CD4-positive, alpha-beta T cell treated with Interleukin-4 for 4 hours (primary cell): ENCODE measurements around the gene TMEM248.
"Not testable (repeated sequence)": the region's sequence is repeated elsewhere in the genome, so short reads cannot be mapped to it uniquely, and the experiment has no call there.

Source experiments
- DNase-seq: peaks from one replicate; pipeline ENCODE4 v3.0.0-alpha.2; 2020

TMEM248 gene

GRCh38 chr7:66910789-66911188 is 10.2 kb upstream of the TMEM248 start:
- no peak for DNase-seq

DNA sequence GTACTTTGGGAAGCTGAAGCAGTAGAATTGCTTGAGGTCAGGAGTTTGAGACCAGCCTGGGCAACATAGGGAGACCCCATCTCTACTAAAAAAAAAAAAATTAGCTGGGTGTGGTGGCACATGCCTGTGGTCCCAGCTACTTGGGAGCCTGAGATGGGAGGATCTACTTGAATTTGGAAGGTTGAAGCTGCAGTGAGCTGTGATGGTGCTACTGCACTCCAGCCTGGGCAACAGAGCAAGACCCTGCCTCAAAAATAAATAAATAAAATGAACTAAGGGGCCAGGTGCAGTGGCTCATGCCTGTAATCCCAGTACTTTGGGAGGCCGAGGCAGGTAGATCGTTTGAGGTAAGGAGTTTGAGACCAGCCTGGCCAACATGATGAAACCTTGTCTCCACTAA is 9.8 kb upstream of the TMEM248 start:
- DNase-seq: not testable (repeated sequence)

- no peak for DNase-seq
Observed at GRCh38 chr7:66912195-66912594, 8.8 kb upstream of the TMEM248 start.

GRCh38 chr7:66913118-66914037 is 7.6 kb upstream of the TMEM248 start:
- DNase-seq: no peak

GRCh38 chr7:66917904-66918303 is 3.1 kb upstream of the TMEM248 start:
- not testable (repeated sequence) for DNase-seq

GRCh38 chr7:66919304-66919703 is 1.7 kb upstream of the TMEM248 start:
- no peak for DNase-seq

DNA sequence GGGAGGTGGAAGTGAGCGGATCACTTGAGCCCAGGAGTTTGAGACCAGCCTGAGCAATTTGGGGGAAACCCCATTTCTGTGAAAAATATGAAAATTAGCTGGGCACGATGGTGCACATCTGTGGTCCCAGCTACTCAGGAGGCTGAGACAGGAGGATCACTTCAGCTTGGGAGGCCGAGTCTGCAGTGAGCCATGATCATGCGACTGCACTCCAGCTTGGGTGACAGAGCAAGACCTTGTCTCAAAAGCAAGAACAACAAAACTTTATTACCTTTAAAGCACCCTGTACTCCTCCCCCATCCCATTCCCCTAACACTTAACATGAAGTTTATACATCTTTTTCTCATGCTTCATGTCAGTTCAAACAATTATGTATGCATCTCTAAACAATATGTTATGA is 1.3 kb upstream of the TMEM248 start:
- no peak for DNase-seq

- DNase-seq: no peak
Observed at GRCh38 chr7:66920256-66920655, 769 bp upstream of the TMEM248 start.

- no peak for DNase-seq
Observed at GRCh38 chr7:66921396-66921917, 432 bp downstream of the TMEM248 start.

- DNase-seq: peak; percentile 48
Observed at GRCh38 chr7:66921918-66922486, 977 bp downstream of the TMEM248 start.

DNA sequence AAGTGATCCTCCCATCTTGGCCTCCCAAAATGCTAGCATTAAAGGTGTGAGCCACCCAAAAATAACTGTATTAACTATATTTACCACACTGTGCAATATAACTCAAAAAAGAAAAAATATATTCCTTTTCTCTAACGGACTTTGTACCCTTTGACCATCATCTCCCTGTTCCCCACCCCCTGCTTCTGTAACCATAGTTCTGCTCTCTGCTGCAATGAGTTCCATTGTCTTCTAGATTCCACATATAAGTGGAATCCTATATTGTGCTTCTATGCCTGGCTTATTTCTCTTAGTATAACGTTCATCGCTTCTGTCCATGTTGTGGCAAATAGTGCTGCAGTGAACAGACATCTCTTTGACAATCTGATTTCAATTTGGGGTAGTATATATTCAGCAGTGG is 4.2 kb downstream of the TMEM248 start:
- DNase-seq: no peak

DNA sequence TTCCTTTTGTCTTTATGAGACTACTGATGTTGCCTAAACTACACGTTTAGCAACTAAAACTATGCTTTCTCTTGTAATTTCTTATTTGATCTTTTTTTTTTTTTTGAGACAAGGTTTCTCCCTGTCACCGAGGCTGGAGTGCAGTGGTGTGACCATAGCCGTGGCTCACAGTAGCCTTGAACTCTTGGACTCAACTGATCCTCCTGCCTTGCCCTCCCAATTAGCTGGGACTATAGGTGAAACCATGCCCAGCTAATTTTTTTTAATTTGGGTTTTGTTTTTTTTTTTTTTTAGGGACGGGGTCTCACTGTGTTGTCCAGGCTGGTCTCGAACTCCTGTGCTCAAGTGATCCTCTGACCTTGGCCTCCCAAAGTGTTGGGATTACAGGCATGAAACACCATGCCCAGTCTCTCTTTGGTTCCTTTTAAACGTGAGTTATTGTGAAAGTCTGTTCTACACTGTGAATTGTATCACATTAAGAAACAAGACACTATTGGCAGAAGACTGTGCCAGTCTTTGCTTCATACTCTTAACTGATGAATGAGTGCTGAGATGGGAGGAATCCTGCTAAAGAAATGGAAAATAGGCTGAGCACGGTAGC is 6.4 kb downstream of the TMEM248 start:
- DNase-seq: no peak

DNA sequence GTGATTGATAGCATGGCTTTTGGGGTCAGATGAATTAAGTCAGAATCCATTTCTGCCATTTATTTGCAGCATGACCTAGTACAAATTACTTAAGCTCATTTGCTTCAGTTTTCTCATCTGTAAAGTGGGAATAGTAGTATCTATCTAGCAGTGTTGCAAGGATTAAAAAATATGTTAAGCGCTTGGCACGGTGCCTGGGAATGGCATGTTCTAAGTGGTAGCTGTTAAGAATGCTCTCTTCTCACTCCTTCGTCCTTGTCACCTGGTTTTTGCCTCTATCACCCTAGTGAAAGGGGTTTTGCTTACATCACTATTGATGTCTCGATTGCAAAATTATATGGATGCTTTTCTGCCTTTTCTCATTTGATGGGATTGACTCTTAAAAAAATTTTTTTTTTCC is 7.4 kb downstream of the TMEM248 start:
- no peak for DNase-seq

DNA sequence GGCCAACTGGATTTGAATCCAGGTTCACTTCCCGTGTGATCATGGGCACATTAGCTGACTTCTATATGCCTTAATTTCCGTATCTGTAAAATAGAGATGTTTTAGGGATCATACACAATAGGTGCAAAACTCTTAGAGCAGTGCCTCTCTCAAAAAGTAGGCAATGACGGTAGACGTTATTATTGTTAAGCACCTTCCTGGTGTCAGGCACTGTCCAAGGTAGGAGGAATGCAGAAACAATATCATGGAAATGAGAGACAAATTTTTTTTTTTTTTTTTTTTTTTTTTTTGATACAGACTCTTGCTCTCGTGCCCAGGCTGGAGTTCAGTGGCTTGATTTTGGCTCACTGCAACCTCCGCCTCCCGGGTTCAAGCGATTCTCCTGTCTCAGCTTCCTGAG is 8.1 kb downstream of the TMEM248 start:
- DNase-seq: no peak

- DNase-seq: no peak
Observed at GRCh38 chr7:66929935-66930334, 8.9 kb downstream of the TMEM248 start.

DNA sequence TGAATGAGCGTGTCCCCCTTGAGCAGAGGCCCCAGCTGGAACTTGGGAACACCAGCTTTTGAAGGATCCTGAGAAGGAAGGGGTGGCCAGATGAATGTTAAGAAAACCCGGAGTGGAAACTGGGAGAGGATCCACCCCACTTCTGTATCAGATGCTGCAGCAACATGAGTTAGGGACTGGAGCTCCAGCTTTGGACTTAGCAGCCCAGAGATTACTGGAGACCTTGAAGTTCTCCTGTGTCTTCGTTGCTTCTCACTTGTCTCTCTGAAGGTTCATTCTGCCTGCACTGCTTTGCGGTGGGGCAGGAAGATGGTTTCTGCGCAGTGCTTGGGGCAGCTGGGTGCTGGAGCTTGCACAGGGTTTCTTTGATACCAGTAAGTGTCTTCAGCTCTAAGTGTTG is 9.3 kb downstream of the TMEM248 start:
- no peak for DNase-seq

DNA sequence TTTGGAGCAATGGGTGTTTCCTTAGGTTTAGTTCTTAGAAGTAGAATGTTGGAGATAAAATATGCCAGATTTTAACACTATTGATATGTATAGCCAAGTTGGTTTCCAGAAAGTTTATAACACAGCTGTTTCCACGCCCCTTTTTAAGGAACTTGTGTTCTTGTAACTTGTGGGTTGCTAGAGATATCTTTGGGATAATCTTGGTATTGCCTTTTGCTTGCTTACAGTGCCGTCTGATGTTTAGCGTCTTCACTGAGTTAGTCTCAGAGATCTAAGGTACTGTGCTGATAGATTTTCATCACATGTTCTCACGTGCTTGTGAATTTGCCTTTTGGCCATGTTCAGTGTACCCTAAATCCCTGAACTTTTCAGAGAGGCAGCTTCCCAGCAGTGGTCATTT is 12.4 kb downstream of the TMEM248 start:
- no peak for DNase-seq

DNA sequence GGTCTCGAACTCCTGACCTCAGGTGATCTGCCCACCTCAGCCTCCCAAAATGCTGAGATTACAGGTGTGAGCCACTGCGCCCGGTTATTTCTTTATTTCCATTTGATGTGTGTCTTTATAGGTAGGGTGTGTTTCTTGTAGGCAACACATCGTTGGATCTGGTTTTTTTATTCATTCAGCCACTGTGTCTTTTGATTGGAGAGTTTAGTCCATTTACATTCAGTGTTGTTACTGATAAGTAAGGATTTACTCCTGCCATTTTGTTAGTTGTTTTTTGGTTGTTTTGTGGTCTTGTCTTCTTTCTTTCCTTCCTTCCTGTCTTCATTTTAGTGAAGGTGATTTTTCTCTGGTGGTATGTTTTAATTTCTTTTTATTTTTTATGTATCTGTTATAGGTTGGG is 16.9 kb downstream of the TMEM248 start:
- no peak for DNase-seq

DNA sequence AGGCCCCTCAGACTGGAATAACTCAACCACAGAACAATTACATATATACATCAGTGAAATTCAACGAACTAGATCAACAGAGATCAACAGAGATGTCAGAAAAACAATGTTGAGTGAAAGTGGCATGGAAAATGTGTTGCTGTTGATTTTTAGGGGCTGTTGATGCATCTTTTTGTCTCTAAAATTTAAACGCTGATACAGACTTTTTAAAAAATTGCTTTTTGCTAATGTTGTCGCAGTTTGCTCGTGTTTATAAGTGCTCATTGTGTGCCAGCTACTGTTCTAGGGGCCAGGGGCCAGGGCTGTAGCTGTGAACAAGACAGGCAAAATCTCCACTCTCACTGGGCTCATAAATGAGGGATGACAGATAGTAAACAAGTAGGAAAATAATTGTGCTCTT is 18.3 kb downstream of the TMEM248 start:
- DNase-seq: no peak

GRCh38 chr7:66946545-66946944 is 25.5 kb downstream of the TMEM248 start:
- DNase-seq: no peak

DNA sequence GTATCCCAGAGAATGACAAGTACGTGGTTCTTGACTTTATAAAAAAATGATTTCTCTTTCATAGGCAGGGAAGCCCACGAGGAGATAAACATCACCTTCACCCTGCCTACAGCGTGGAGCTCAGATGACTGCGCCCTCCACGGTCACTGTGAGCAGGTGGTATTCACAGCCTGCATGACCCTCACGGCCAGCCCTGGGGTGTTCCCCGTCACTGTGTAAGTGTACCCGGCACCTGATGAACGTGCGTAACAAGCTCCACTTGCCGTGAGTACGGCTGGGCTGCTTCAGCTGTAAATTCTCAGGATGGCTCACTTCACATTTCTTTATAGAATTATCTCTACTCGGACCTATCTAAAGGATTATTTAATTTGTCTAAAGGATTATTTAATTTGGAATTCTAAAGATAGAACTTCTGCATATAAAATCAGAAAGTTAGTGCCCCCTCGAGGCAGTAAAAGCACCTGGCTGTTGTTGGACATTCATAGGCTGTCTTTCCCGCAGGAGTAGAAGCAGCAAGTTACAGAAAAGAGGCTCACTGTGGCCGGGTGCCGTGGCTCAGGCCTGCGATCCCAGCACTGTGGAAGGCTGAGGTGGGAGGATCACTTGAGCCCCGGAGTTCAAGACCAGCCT is 27.6 kb downstream of the TMEM248 start:
- DNase-seq: no peak

GRCh38 chr7:66950311-66950710 is 29.3 kb downstream of the TMEM248 start:
- DNase-seq: no peak

DNA sequence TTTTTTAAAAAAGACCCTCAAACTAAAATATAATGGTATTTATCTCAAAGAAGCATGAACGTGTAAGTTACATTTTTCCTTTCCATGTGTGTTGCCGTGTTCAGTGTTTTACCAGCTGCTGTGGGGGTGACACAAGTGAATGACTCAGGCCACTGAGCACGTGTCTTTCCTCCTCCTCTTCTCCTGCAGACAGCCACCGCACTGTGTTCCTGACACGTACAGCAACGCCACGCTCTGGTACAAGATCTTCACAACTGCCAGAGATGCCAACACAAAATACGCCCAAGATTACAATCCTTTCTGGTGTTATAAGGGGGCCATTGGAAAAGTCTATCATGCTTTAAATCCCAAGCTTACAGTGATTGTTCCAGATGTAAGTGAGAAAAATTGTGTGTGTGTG is 29.7 kb downstream of the TMEM248 start:
- no peak for DNase-seq
